ENCODE results near the gene TPI1.

The TPI1 gene

DNA sequence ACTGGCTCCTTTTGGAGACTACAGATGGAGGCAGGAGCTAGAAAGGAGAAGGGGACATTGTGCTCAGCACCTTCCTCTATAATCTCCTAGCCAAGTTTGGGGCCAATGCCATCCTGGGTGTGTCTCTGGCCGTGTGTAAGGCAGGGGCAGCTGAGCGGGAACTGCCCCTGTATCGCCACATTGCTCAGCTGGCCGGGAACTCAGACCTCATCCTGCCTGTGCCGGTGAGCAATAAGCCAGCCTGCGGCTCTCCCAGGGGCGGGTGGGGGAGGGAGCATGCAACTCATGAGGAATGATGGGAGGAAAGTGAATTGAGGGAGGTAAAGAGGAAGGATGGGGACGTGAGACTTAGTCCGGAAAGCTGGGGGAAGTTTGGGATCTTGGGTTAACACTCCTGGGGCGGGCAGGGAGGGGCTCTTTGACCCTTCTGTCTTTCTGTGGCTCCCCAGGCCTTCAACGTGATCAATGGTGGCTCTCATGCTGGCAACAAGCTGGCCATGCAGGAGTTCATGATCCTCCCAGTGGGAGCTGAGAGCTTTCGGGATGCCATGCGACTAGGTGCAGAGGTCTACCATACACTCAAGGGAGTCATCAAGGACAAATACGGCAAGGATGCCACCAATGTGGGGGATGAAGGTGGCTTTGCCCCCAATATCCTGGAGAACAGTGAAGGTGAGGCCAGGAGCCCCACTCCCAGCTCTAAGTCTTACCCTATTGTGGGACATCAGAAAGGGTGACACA, 50.3 kb downstream of the TPI1 start:
- H3K27me3 ChIP-seq, result peaks cover 33 to 56% (median 47%) of the 10 kb centered on the region in 11 experiments
- no peak overlapping the region for H3K4me3 ChIP-seq
- H3K4me1 ChIP-seq, result peaks cover 31 to 57% (median 45%) of the 10 kb centered on the region in 10 experiments
- H3K9me3 ChIP-seq (replicated peaks in 1 of 11), result no peaks in the 10 kb centered on the region
- no peak for TF ChIP-seq Cebpa-rat (IDR thresholded peaks at IDR 0.05)
- H3K9ac ChIP-seq, result no peak overlapping the region
- H3K4me2 ChIP-seq, result peak overlapping the region in 1 of 11 experiments; percentile 98; a peak in 1 of 22 replicates
- peaks cover 0 to 16% (median 3%) of the 10 kb centered on the region in 11 experiments; a peak in 8 of 22 replicates for H4K20me1 ChIP-seq
- H3K36me3 ChIP-seq, result peaks cover 0 to 32% (median 0%) of the 10 kb centered on the region in 11 experiments; a peak in 4 of 22 replicates
- H3K27ac ChIP-seq, result no peak overlapping the region

DNA sequence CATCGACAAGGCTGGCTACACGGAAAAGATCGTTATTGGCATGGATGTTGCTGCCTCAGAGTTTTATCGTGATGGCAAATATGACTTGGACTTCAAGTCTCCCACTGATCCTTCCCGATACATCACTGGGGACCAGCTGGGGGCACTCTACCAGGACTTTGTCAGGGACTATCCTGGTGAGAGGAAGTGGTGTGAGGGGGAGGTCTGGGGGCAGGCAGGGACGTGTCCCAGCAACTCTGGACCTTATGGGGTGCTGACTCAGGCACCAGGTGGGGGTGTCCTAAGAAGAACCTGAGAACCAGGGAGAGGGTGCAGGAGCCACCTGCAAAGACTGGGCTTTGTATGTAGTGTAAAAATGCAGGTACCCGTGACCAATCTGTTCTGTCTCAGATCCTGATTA, 52.3 kb downstream of the TPI1 start:
- Histone ChIP-seq H3K27ac (no peak overlapping the region), H3K9me3 (replicated peaks in 1 of 11) (no peaks in the 10 kb centered on the region), H3K36me3 (peaks cover 0 to 32% (median 0%) of the 10 kb centered on the region in 11 experiments; a peak in 4 of 22 replicates), H3K4me2 (peak overlapping the region in 6 of 11 experiments; percentile 17 to 40 (median 23); a peak in 5 of 22 replicates), H3K4me1 (peaks cover 42 to 69% (median 53%) of the 10 kb centered on the region in 10 experiments), H3K4me3 (no peak overlapping the region), H4K20me1 (peaks cover 0 to 16% (median 3%) of the 10 kb centered on the region in 11 experiments; a peak in 8 of 22 replicates), H3K27me3 (peaks cover 14 to 37% (median 27%) of the 10 kb centered on the region in 11 experiments), H3K9ac (no peak overlapping the region; a peak in 1 of 22 replicates)
- TF ChIP-seq Cebpa-rat (IDR thresholded peaks at IDR 0.05), result no peak
